Esophagus muscularis mucosa (tissue), 4 donors: ENCODE results near the gene ZBTB16.

Experiments used
- CTCF ChIP-seq, 3 experiments: fragments of 200-600 bp in 2 of 3; fragments of 450-650 bp in 1 of 3; sonication (generic) in 2 of 3; IDR thresholded peaks; one replicate each; pipeline ENCODE4 v1.5.1; 2017 to 2019; ENCODE audit warnings: antibody characterized with exemption in 3 of 3, mild to moderate bottlenecking in 2 of 3, moderate library complexity in 1 of 3
- EP300 ChIP-seq: sonication (generic); formaldehyde crosslinking; IDR thresholded peaks from one replicate; pipeline ENCODE4 v1.6.1; 2017; ENCODE audit warnings: antibody characterized with exemption
- POLR2A ChIP-seq: fragments of 450-650 bp; IDR thresholded peaks from one replicate; pipeline ENCODE4 v1.6.1; 2017; ENCODE audit warnings: antibody characterized with exemption, moderate library complexity, mild to moderate bottlenecking, low read depth
- POLR2AphosphoS5 ChIP-seq, 2 donors: sonication (generic); formaldehyde crosslinking; IDR thresholded peaks; one replicate each; pipeline ENCODE4 v1.6.1; 2017; ENCODE audit warnings: antibody characterized with exemption in 2 of 2

DNA sequence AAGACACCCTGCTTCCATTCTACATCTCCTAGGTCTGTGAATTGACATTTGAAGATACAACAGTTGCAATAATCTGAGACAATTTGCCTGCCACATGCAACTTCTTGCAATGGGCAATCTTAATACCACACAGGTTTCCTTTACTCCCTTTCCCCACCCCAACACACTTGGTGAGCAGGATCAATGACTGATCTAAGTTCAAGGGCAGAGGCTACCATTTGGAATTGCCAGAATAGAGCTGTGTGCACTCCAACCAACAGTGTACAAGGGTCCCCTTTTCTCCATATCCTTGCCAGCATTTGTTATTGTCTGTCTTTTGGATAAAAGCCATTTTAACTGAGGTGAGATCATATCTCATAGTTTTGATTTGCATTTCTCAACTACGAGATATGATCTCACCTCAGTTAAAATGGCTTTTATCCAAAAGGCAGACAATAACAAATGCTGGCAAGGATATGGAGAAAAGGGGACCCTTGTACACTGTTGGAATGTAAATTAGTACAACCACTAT is 233.7 kb downstream of the ZBTB16 start:
- TF ChIP-seq CTCF (IDR thresholded peaks at IDR 0.05) (no peak), POLR2A (no peak), POLR2AphosphoS5 (IDR thresholded peaks at IDR 0.05) (no peak), EP300 (no peak)
